GM12878 (cell line): ENCODE measurements around the gene BMPR1B.

Experiments used
- CHD2 ChIP-seq: IDR thresholded peaks from 2 replicates; pipeline ENCODE4 v1.6.1; 2011; ENCODE audit warnings: low read depth, low read length, improper control_type of control experiment, borderline replicate concordance
- MXI1 ChIP-seq: fragments of 150-350 bp; IDR thresholded peaks from 2 replicates; pipeline ENCODE4 v1.6.1; 2011; ENCODE audit warnings: low read depth, mild to moderate bottlenecking, inconsistent platforms, low read length, improper control_type of control experiment
- NR2C1 ChIP-seq: fragments of 450-650 bp; IDR thresholded peaks from 2 replicates; pipeline ENCODE4 v1.6.1; 2017; ENCODE audit warnings: antibody characterized with exemption, mild to moderate bottlenecking, moderate library complexity
- NR2C2 ChIP-seq: IDR thresholded peaks from 2 replicates; pipeline ENCODE4 v1.6.1; 2011; ENCODE audit warnings: borderline replicate concordance, low read depth; ENCODE audit not compliant: control insufficient read depth, insufficient read length
- POLR2AphosphoS2 ChIP-seq: IDR thresholded peaks from 2 replicates; pipeline ENCODE4 v1.6.1; 2011; ENCODE audit warnings: low read depth, mild to moderate bottlenecking, low read length, improper control_type of control experiment, moderate library complexity
- POLR2AphosphoS5 ChIP-seq: IDR thresholded peaks from 2 replicates; pipeline ENCODE4 v1.6.1; 2011; ENCODE audit warnings: mild to moderate bottlenecking, low read length, inconsistent platforms
- TF ChIP-seq, protein P1 (sequence below): IDR thresholded peaks from 2 replicates; pipeline ENCODE4 v1.6.1; 2011; ENCODE audit warnings: borderline replicate concordance, low read depth, mild to moderate bottlenecking, moderate library complexity, mixed read lengths, low read length; ENCODE audit not compliant: insufficient read depth; ENCODE audit errors: extremely low read length
- TF ChIP-seq, protein P2 (sequence below), 3 experiments: IDR thresholded peaks in 2 of 3; conservative IDR thresholded peaks in 1 of 3; 2 replicates each; pipeline ENCODE4 v1.5.1; 2011; ENCODE audit warnings: low read depth in 3 of 3, low read length in 3 of 3, mild to moderate bottlenecking in 3 of 3, control low read depth in 2 of 3, moderate library complexity in 2 of 3, inconsistent platforms in 1 of 3, mixed read lengths in 1 of 3; ENCODE audit not compliant: control insufficient read depth in 2 of 3, insufficient read depth in 1 of 3; ENCODE audit errors: extremely low read depth in 1 of 3

DNA sequence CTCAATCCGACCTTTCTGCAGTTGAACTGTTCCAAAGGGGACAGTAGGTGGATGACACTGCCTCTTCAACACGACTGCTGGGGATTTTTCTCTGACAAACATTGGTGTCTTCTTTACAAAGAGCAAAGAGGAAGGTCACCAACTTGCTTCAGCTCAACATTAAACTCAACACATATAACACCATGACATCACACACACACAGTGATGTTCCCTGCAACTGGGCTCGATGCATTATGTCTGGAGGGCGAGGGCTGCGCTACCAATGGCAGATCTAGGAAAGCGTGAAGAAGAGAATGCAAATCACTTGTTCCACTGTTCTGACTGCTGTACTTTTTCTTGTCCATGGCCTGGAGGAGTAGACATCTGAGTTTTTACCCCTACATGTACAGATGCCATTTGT lies 405.1 kb downstream of the BMPR1B start:
- no peak for TF ChIP-seq POLR2AphosphoS5
- TF ChIP-seq MXI1: no peak
- TF ChIP-seq, protein P1, sequence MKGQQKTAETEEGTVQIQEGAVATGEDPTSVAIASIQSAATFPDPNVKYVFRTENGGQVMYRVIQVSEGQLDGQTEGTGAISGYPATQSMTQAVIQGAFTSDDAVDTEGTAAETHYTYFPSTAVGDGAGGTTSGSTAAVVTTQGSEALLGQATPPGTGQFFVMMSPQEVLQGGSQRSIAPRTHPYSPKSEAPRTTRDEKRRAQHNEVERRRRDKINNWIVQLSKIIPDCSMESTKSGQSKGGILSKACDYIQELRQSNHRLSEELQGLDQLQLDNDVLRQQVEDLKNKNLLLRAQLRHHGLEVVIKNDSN: no peak
- TF ChIP-seq NR2C2: no peak
- TF ChIP-seq NR2C1: no peak
- TF ChIP-seq, protein P2, sequence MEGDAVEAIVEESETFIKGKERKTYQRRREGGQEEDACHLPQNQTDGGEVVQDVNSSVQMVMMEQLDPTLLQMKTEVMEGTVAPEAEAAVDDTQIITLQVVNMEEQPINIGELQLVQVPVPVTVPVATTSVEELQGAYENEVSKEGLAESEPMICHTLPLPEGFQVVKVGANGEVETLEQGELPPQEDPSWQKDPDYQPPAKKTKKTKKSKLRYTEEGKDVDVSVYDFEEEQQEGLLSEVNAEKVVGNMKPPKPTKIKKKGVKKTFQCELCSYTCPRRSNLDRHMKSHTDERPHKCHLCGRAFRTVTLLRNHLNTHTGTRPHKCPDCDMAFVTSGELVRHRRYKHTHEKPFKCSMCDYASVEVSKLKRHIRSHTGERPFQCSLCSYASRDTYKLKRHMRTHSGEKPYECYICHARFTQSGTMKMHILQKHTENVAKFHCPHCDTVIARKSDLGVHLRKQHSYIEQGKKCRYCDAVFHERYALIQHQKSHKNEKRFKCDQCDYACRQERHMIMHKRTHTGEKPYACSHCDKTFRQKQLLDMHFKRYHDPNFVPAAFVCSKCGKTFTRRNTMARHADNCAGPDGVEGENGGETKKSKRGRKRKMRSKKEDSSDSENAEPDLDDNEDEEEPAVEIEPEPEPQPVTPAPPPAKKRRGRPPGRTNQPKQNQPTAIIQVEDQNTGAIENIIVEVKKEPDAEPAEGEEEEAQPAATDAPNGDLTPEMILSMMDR (IDR thresholded peaks at IDR 0.05 in 2 of 3, conservative IDR thresholded peaks at IDR 0.05 in 1 of 3; ENCODE audit: control insufficient read depth in 2 of 3, extremely low read depth in 1 of 3, insufficient read depth in 1 of 3, low read depth in 3 of 3, low read length in 3 of 3): no peak
- TF ChIP-seq POLR2AphosphoS2: no peak
- TF ChIP-seq CHD2: no peak
